Measurements from ENCODE around the gene RP9. TPM values are rescaled to one million over a fixed set of nuclear protein-coding genes. Genes with fewer than 3 reads are reported as not detected.
A peak's percentile ranks its signal among the peaks of the same experiment; 100 is the strongest.

Gene RP9
- total and polyA plus RNA-seq, 9 of the 15 experiments (the other 6 are each of a cell fraction or from before 2014, with no cell fraction given), result 10.7 to 44.8 (median 33.4) TPM

DNA sequence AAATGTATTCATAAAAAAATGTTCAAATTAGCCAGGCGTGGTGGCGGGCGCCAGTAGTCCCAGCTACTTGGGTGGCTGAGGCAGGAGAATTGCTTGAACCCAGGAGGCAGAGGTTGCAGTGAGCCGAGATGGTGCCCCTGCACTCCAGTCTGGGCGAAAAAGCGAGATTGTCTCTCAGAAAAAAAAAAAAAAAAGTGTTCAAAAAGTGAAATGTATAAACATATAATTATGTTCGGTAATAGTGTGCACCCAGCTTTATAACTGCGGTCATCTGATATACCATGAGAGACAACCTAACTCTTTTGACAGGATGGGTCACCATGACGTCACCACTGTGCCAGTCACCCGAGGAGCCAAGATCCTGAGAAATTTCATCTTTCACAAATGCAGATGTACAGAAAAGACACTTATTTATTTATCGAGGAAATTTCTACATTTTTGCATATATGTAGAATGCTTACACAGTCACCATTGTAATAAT, 594 bp upstream of the RP9 start (continued):
- TF ChIP-seq, protein P1, sequence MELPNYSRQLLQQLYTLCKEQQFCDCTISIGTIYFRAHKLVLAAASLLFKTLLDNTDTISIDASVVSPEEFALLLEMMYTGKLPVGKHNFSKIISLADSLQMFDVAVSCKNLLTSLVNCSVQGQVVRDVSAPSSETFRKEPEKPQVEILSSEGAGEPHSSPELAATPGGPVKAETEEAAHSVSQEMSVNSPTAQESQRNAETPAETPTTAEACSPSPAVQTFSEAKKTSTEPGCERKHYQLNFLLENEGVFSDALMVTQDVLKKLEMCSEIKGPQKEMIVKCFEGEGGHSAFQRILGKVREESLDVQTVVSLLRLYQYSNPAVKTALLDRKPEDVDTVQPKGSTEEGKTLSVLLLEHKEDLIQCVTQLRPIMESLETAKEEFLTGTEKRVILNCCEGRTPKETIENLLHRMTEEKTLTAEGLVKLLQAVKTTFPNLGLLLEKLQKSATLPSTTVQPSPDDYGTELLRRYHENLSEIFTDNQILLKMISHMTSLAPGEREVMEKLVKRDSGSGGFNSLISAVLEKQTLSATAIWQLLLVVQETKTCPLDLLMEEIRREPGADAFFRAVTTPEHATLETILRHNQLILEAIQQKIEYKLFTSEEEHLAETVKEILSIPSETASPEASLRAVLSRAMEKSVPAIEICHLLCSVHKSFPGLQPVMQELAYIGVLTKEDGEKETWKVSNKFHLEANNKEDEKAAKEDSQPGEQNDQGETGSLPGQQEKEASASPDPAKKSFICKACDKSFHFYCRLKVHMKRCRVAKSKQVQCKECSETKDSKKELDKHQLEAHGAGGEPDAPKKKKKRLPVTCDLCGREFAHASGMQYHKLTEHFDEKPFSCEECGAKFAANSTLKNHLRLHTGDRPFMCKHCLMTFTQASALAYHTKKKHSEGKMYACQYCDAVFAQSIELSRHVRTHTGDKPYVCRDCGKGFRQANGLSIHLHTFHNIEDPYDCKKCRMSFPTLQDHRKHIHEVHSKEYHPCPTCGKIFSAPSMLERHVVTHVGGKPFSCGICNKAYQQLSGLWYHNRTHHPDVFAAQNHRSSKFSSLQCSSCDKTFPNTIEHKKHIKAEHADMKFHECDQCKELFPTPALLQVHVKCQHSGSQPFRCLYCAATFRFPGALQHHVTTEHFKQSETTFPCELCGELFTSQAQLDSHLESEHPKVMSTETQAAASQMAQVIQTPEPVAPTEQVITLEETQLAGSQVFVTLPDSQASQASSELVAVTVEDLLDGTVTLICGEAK (IDR thresholded peaks at IDR 0.05), result 0 out of 2 replicates have a peak, but pooled peaks have one; percentile 14
- TF ChIP-seq, protein P1 (CRISPR knock-in tag; IDR thresholded peaks at IDR 0.05), result no peak
- 0 out of 2 replicates have a peak, but pooled peaks have one; percentile 16 for TF ChIP-seq CREM (IDR thresholded peaks at IDR 0.05; ENCODE audit: low read depth)
- TF ChIP-seq KDM2B (CRISPR knock-in tag; IDR thresholded peaks at IDR 0.05), result no peak
- TF ChIP-seq CREBBP (IDR thresholded peaks at IDR 0.05; ENCODE audit: low read depth, low read length), result no peak
- no peak for TF ChIP-seq NRF1 (conservative IDR thresholded peaks at IDR 0.05 in 1 of 2, IDR thresholded peaks at IDR 0.05 in 1 of 2)
- no peak for TF ChIP-seq TRIM28 (IDR thresholded peaks at IDR 0.05)
- TF ChIP-seq ZKSCAN3 (CRISPR knock-in tag; IDR thresholded peaks at IDR 0.05), result no peak
- TF ChIP-seq, protein P2, sequence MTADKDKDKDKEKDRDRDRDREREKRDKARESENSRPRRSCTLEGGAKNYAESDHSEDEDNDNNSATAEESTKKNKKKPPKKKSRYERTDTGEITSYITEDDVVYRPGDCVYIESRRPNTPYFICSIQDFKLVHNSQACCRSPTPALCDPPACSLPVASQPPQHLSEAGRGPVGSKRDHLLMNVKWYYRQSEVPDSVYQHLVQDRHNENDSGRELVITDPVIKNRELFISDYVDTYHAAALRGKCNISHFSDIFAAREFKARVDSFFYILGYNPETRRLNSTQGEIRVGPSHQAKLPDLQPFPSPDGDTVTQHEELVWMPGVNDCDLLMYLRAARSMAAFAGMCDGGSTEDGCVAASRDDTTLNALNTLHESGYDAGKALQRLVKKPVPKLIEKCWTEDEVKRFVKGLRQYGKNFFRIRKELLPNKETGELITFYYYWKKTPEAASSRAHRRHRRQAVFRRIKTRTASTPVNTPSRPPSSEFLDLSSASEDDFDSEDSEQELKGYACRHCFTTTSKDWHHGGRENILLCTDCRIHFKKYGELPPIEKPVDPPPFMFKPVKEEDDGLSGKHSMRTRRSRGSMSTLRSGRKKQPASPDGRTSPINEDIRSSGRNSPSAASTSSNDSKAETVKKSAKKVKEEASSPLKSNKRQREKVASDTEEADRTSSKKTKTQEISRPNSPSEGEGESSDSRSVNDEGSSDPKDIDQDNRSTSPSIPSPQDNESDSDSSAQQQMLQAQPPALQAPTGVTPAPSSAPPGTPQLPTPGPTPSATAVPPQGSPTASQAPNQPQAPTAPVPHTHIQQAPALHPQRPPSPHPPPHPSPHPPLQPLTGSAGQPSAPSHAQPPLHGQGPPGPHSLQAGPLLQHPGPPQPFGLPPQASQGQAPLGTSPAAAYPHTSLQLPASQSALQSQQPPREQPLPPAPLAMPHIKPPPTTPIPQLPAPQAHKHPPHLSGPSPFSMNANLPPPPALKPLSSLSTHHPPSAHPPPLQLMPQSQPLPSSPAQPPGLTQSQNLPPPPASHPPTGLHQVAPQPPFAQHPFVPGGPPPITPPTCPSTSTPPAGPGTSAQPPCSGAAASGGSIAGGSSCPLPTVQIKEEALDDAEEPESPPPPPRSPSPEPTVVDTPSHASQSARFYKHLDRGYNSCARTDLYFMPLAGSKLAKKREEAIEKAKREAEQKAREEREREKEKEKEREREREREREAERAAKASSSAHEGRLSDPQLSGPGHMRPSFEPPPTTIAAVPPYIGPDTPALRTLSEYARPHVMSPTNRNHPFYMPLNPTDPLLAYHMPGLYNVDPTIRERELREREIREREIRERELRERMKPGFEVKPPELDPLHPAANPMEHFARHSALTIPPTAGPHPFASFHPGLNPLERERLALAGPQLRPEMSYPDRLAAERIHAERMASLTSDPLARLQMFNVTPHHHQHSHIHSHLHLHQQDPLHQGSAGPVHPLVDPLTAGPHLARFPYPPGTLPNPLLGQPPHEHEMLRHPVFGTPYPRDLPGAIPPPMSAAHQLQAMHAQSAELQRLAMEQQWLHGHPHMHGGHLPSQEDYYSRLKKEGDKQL (CRISPR knock-in tag; IDR thresholded peaks at IDR 0.05; ENCODE audit: borderline replicate concordance), result no peak
- TF ChIP-seq, protein P3, sequence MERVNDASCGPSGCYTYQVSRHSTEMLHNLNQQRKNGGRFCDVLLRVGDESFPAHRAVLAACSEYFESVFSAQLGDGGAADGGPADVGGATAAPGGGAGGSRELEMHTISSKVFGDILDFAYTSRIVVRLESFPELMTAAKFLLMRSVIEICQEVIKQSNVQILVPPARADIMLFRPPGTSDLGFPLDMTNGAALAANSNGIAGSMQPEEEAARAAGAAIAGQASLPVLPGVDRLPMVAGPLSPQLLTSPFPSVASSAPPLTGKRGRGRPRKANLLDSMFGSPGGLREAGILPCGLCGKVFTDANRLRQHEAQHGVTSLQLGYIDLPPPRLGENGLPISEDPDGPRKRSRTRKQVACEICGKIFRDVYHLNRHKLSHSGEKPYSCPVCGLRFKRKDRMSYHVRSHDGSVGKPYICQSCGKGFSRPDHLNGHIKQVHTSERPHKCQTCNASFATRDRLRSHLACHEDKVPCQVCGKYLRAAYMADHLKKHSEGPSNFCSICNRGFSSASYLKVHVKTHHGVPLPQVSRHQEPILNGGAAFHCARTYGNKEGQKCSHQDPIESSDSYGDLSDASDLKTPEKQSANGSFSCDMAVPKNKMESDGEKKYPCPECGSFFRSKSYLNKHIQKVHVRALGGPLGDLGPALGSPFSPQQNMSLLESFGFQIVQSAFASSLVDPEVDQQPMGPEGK (CRISPR knock-in tag; IDR thresholded peaks at IDR 0.05; ENCODE audit: borderline replicate concordance), result no peak
- TF ChIP-seq ZNF668 (CRISPR knock-in tag; IDR thresholded peaks at IDR 0.05), result no peak
- TF ChIP-seq ZNF445 (CRISPR knock-in tag; IDR thresholded peaks at IDR 0.05; ENCODE audit: low read depth), result no peak
- TF ChIP-seq RBM39 (optimal IDR thresholded peaks at IDR 0.05; ENCODE audit: low read depth, low read length), result no peak
